CD8-positive, alpha-beta memory T cell (primary cell): Measurements from ENCODE around the gene N4BP2L1. TPM values are rescaled to one million over a fixed set of nuclear protein-coding genes. Genes with fewer than 3 reads are reported as not detected.
A peak's percentile ranks its signal among the peaks of the same experiment; 100 is the strongest.

Experiments used
- CTCF ChIA-PET: fragments of 350-600 bp; sonication (Branson Sonifier 250); formaldehyde crosslinking; loops from one replicate; lab custom pipeline; 2021; ENCODE audit warnings: antibody characterized with exemption; lab: Charles Lee
- POLR2A ChIA-PET: fragments of 350-600 bp; sonication (Branson Sonifier 250); formaldehyde crosslinking; loops from one replicate; lab custom pipeline; 2021; ENCODE audit warnings: antibody characterized with exemption; lab: Charles Lee
- DNase-seq, 5 donors: peaks; one replicate each; pipeline versions ENCODE4 v3.0.0 to v3.0.0-alpha.2; 2020 to 2022; ENCODE audit warnings: mixed read lengths in 1 of 5
- H3K27ac ChIP-seq: one replicate; pipeline ENCODE4 v1.7.0; 2013; ENCODE audit warnings: low read depth, mild to moderate bottlenecking, low read length, moderate library complexity
- H3K27me3 ChIP-seq: 2 replicates; pipeline ENCODE4 v1.7.0; 2013; ENCODE audit warnings: low read length, mild to moderate bottlenecking; ENCODE audit not compliant: insufficient read depth, poor library complexity, severe bottlenecking
- H3K36me3 ChIP-seq: 2 replicates; pipeline ENCODE4 v1.7.0; 2013; ENCODE audit warnings: mild to moderate bottlenecking, low read length, moderate library complexity; ENCODE audit not compliant: insufficient read depth
- H3K4me1 ChIP-seq: 2 replicates; pipeline ENCODE4 v1.7.0; 2013; ENCODE audit warnings: mild to moderate bottlenecking, low read length, moderate library complexity; ENCODE audit not compliant: insufficient read depth
- H3K4me3 ChIP-seq: 2 replicates; pipeline ENCODE4 v1.7.0; 2013; ENCODE audit warnings: mild to moderate bottlenecking, low read length
- H3K9me3 ChIP-seq: 2 replicates; pipeline ENCODE4 v1.7.0; 2013; ENCODE audit warnings: mild to moderate bottlenecking, low read length
- H3K27ac Mint-ChIP-seq, 8 donors: one replicate each; pipeline ENCODE4 v1.8.0; 2020 to 2021; ENCODE audit warnings: mixed read lengths in 8 of 8, mild to moderate bottlenecking in 6 of 8, inconsistent platforms in 3 of 8, moderate library complexity in 3 of 8
- H3K27me3 Mint-ChIP-seq, 2 donors: one replicate each; pipeline ENCODE4 v1.8.0; 2020 to 2021; ENCODE audit warnings: mixed read lengths in 2 of 2, mild to moderate bottlenecking in 1 of 2, moderate library complexity in 1 of 2
- H3K36me3 Mint-ChIP-seq, 3 donors: one replicate each; pipeline ENCODE4 v1.8.0; 2020 to 2021; ENCODE audit warnings: mixed read lengths in 3 of 3, inconsistent platforms in 1 of 3, mild to moderate bottlenecking in 1 of 3
- H3K4me1 Mint-ChIP-seq, 3 donors: one replicate each; pipeline ENCODE4 v1.8.0; 2020 to 2021; ENCODE audit warnings: mixed read lengths in 3 of 3, inconsistent platforms in 1 of 3, mild to moderate bottlenecking in 1 of 3
- H3K4me3 Mint-ChIP-seq, 7 donors: one replicate each; pipeline ENCODE4 v1.8.0; 2020 to 2021; ENCODE audit warnings: mixed read lengths in 7 of 7, mild to moderate bottlenecking in 6 of 7, moderate library complexity in 4 of 7, inconsistent platforms in 2 of 7
- H3K9me3 Mint-ChIP-seq, 5 donors: one replicate each; pipeline ENCODE4 v1.8.0; 2020 to 2022; ENCODE audit warnings: mixed read lengths in 5 of 5, mild to moderate bottlenecking in 3 of 5, moderate library complexity in 2 of 5, inconsistent platforms in 1 of 5
- polyA plus RNA-seq: library from polyadenylated mRNA; unstranded; fragments of 300-500 nt; fragmentation: Illumina TruSeq; gene quantifications from one replicate; pipeline ENCODE4 v1.2.3, GENCODE V29; 2021
- total RNA-seq, 2 experiments: library from RNA; stranded (reverse); gene quantifications; one replicate each; pipeline ENCODE4 v1.2.3, GENCODE V29; 2021

The N4BP2L1 gene
- total and polyA plus RNA-seq, 3 experiments from 2014 or later: 15.1 to 54.3 (median 16.8) TPM

GRCh38 chr13:32409001-32409313 lies 19.0 kb downstream of the N4BP2L1 start:
- Histone ChIP-seq H3K27ac (no peak overlapping the region), H3K36me3 (peaks cover 18% of the 10 kb centered on the region), H3K4me3 (no peak overlapping the region), H3K27me3 (no peaks in the 10 kb centered on the region), H3K9me3 (no peaks in the 10 kb centered on the region), H3K4me1 (peaks cover 3% of the 10 kb centered on the region)
- ChIA-PET CTCF (no interaction called here), POLR2A (interaction anchor here (0.6 kb wide), 1 partner anchor 12 kb away, joined by 3 read pairs; no protein-coding TSS in a partner anchor)
- H3K27ac Mint-ChIP-seq: peak overlapping the region in 1 of 8 donors; percentile 14
- H3K27me3 Mint-ChIP-seq: no peaks in the 10 kb centered on the region
- no peak for DNase-seq
- peaks cover 0 to 72% (median 17%) of the 10 kb centered on the region in 3 donors for H3K36me3 Mint-ChIP-seq
- no peaks in the 10 kb centered on the region for H3K9me3 Mint-ChIP-seq
- no peak overlapping the region for H3K4me3 Mint-ChIP-seq
- peaks cover 23 to 49% (median 41%) of the 10 kb centered on the region in 3 donors for H3K4me1 Mint-ChIP-seq

GRCh38 chr13:32408296-32409000 lies 19.5 kb downstream of the N4BP2L1 start:
- no peak for DNase-seq
- Mint-ChIP-seq H3K4me3 (peak overlapping the region in 2 of 7 donors; percentile 11 to 45), H3K4me1 (peaks cover 23 to 48% (median 41%) of the 10 kb centered on the region in 3 donors), H3K27me3 (no peaks in the 10 kb centered on the region), H3K9me3 (no peaks in the 10 kb centered on the region), H3K27ac (peak overlapping the region in 7 of 8 donors; percentile 12 to 84 (median 66)), H3K36me3 (peaks cover 0 to 77% (median 17%) of the 10 kb centered on the region in 3 donors)
- ChIA-PET POLR2A (no interaction called here), CTCF (no interaction called here)
- Histone ChIP-seq H3K27ac (no peak overlapping the region), H3K4me3 (no peak overlapping the region), H3K27me3 (no peaks in the 10 kb centered on the region), H3K9me3 (no peaks in the 10 kb centered on the region), H3K36me3 (peaks cover 23% of the 10 kb centered on the region), H3K4me1 (peaks cover 3% of the 10 kb centered on the region)

- Mint-ChIP-seq H3K27ac (peak overlapping the region in 5 of 8 donors; percentile 12 to 84 (median 75)), H3K4me1 (peaks cover 23 to 44% (median 41%) of the 10 kb centered on the region in 3 donors), H3K9me3 (no peaks in the 10 kb centered on the region), H3K36me3 (peaks cover 2 to 79% (median 20%) of the 10 kb centered on the region in 3 donors), H3K4me3 (peak overlapping the region in 2 of 7 donors; percentile 11 to 44), H3K27me3 (no peaks in the 10 kb centered on the region)
- Histone ChIP-seq H3K36me3 (peaks cover 29% of the 10 kb centered on the region), H3K9me3 (no peaks in the 10 kb centered on the region), H3K27me3 (no peaks in the 10 kb centered on the region), H3K4me1 (peaks cover 3% of the 10 kb centered on the region), H3K27ac (no peak overlapping the region), H3K4me3 (no peak overlapping the region)
- ChIA-PET CTCF (no interaction called here), POLR2A (no interaction called here)
- no peak for DNase-seq
These were observed 20.1 kb downstream of the N4BP2L1 start for GRCh38 chr13:32407854-32408253.

GRCh38 chr13:32403108-32403507 lies 24.8 kb downstream of the N4BP2L1 start:
- DNase-seq: no peak

GRCh38 chr13:32391101-32391619 lies 36.8 kb downstream of the N4BP2L1 start:
- ChIA-PET POLR2A (interaction anchor here (0.5 kb wide), 1 partner anchor 26 kb away, joined by 3 read pairs; no protein-coding TSS in a partner anchor), CTCF (interaction anchor here (0.7 kb wide), 1 partner anchor 189 kb away, joined by 3 read pairs; no protein-coding TSS in a partner anchor)
- Histone ChIP-seq H3K4me3 (no peak overlapping the region), H3K27ac (no peak overlapping the region), H3K4me1 (peaks cover 4% of the 10 kb centered on the region), H3K36me3 (no peaks in the 10 kb centered on the region), H3K27me3 (no peaks in the 10 kb centered on the region), H3K9me3 (no peaks in the 10 kb centered on the region)
- Mint-ChIP-seq H3K27ac (peak overlapping the region in 2 of 8 donors; percentile 68 to 82), H3K4me3 (no peak overlapping the region), H3K27me3 (no peaks in the 10 kb centered on the region), H3K9me3 (no peaks in the 10 kb centered on the region), H3K36me3 (no peaks in the 10 kb centered on the region), H3K4me1 (peaks cover 14 to 35% (median 25%) of the 10 kb centered on the region in 3 donors)
- no peak for DNase-seq

More at GRCh38 chr13:32403108-32403507, 24.8 kb downstream of the N4BP2L1 start:
- H3K9me3 Mint-ChIP-seq: no peaks in the 10 kb centered on the region
- H3K27me3 Mint-ChIP-seq: no peaks in the 10 kb centered on the region
- peaks cover 6 to 67% (median 22%) of the 10 kb centered on the region in 3 donors for H3K36me3 Mint-ChIP-seq
- H3K4me3 Mint-ChIP-seq: no peak overlapping the region
- H3K36me3 ChIP-seq: peaks cover 31% of the 10 kb centered on the region
- no peaks in the 10 kb centered on the region for H3K4me1 ChIP-seq
- no peak overlapping the region for H3K4me3 ChIP-seq
- no peak overlapping the region for H3K27ac ChIP-seq
- peaks cover 4 to 12% (median 12%) of the 10 kb centered on the region in 3 donors for H3K4me1 Mint-ChIP-seq
- POLR2A ChIA-PET: interaction anchor here (0.7 kb wide), 1 partner anchor 23 kb away, joined by 3 read pairs; no protein-coding TSS in a partner anchor
- H3K9me3 ChIP-seq: no peaks in the 10 kb centered on the region
- H3K27ac Mint-ChIP-seq: peak overlapping the region in 1 of 8 donors; percentile 29
- CTCF ChIA-PET: no interaction called here
- H3K27me3 ChIP-seq: no peaks in the 10 kb centered on the region

GRCh38 chr13:32390484-32390883 lies 37.4 kb downstream of the N4BP2L1 start:
- Mint-ChIP-seq H3K9me3 (no peaks in the 10 kb centered on the region), H3K36me3 (no peaks in the 10 kb centered on the region), H3K27me3 (no peaks in the 10 kb centered on the region), H3K4me1 (peaks cover 14 to 35% (median 25%) of the 10 kb centered on the region in 3 donors), H3K4me3 (peak overlapping the region in 6 of 7 donors; percentile 10 to 64 (median 39)), H3K27ac (peak overlapping the region in 6 of 8 donors; percentile 55 to 84 (median 62))
- DNase-seq: no peak
- no peak overlapping the region for H3K4me3 ChIP-seq
- no peaks in the 10 kb centered on the region for H3K27me3 ChIP-seq
- H3K4me1 ChIP-seq: peaks cover 4% of the 10 kb centered on the region
- no peak overlapping the region for H3K27ac ChIP-seq
- no peaks in the 10 kb centered on the region for H3K9me3 ChIP-seq
- no peaks in the 10 kb centered on the region for H3K36me3 ChIP-seq
- ChIA-PET POLR2A (interaction anchor here (1.0 kb wide), 1 partner anchor 75 kb away, joined by 3 read pairs; the partner anchor contains the start of genes BRCA2 and ZAR1L), CTCF (interaction anchor here (0.7 kb wide), 1 partner anchor 190 kb away, joined by 3 read pairs; no protein-coding TSS in a partner anchor)

GRCh38 chr13:32390048-32390447 lies 37.9 kb downstream of the N4BP2L1 start:
- Mint-ChIP-seq H3K27ac (peak overlapping the region; percentile 37 to 81 (median 63)), H3K27me3 (no peaks in the 10 kb centered on the region), H3K4me1 (peaks cover 14 to 35% (median 25%) of the 10 kb centered on the region in 3 donors), H3K9me3 (no peaks in the 10 kb centered on the region), H3K4me3 (peak overlapping the region in 6 of 7 donors; percentile 62 to 87 (median 65)), H3K36me3 (no peaks in the 10 kb centered on the region)
- CTCF ChIA-PET: no interaction called here
- Histone ChIP-seq H3K36me3 (no peaks in the 10 kb centered on the region), H3K27ac (no peak overlapping the region), H3K9me3 (no peaks in the 10 kb centered on the region), H3K4me3 (no peak overlapping the region), H3K4me1 (peaks cover 4% of the 10 kb centered on the region), H3K27me3 (no peaks in the 10 kb centered on the region)
- peak in 2 of 5 donors; percentile 30 to 41 for DNase-seq
- POLR2A ChIA-PET: interaction anchor here (1.0 kb wide), 1 partner anchor 75 kb away, joined by 3 read pairs; the partner anchor contains the start of genes BRCA2 and ZAR1L
